CD14-positive monocyte (primary cell): ENCODE results near the gene LMNTD2. TPM values are rescaled to one million over a fixed set of nuclear protein-coding genes. Genes with fewer than 3 reads are reported as not detected.

Experiments used
- DNase-seq, 3 donors: peaks; one replicate each; pipeline ENCODE4 v3.0.0-alpha.2; 2011 to 2022
- H2AFZ ChIP-seq: 2 replicates; pipeline ENCODE4 v1.6.0; 2012; ENCODE audit warnings: mild to moderate bottlenecking, low read depth, low read length, inconsistent platforms; ENCODE audit not compliant: insufficient read depth, poor library complexity, severe bottlenecking
- H3K27ac ChIP-seq, 2 donors: 1 replicate in 1 of 2; 2 replicates in 1 of 2; pipeline ENCODE4 v1.5.1; 2012 to 2013; ENCODE audit warnings: low read length in 2 of 2, control low read depth in 1 of 2, inconsistent platforms in 1 of 2, low read depth in 1 of 2, mild to moderate bottlenecking in 1 of 2
- H3K27me3 ChIP-seq, 2 donors: one replicate each; pipeline versions ENCODE4 v1.6.0 to v1.6.1; 2011 to 2013; ENCODE audit warnings: low read length in 2 of 2; ENCODE audit not compliant: control insufficient read depth in 2 of 2, insufficient read depth in 2 of 2
- H3K36me3 ChIP-seq, 2 donors: replicated peaks in 1 of 2; 1 replicate in 1 of 2; 2 replicates in 1 of 2; pipeline versions ENCODE4 v1.5.1 to v1.6.1; 2012 to 2013; ENCODE audit warnings: low read length in 2 of 2, control low read depth in 1 of 2, inconsistent platforms in 1 of 2, mild to moderate bottlenecking in 1 of 2; ENCODE audit not compliant: insufficient read depth in 2 of 2, control insufficient read depth in 1 of 2
- H3K4me1 ChIP-seq, 2 donors: 1 replicate in 1 of 2; 2 replicates in 1 of 2; pipeline versions ENCODE4 v1.5.1 to v1.6.1; 2012 to 2013; ENCODE audit warnings: low read length in 2 of 2, control low read depth in 1 of 2, inconsistent platforms in 1 of 2, mild to moderate bottlenecking in 1 of 2, moderate library complexity in 1 of 2; ENCODE audit not compliant: insufficient read depth in 2 of 2, control insufficient read depth in 1 of 2
- H3K4me2 ChIP-seq: replicated peaks from 2 replicates; pipeline ENCODE3; 2012; ENCODE audit warnings: low read length, moderate library complexity, mild to moderate bottlenecking; ENCODE audit not compliant: poor library complexity, severe bottlenecking; ENCODE audit errors: extremely low read depth
- H3K4me3 ChIP-seq, 3 experiments: fragments of 200-600 bp in 1 of 3; sonication (generic) in 1 of 3; replicated peaks in 1 of 3; 1 replicate in 2 of 3; 2 replicates in 1 of 3; pipeline ENCODE4 v1.5.1; 2011 to 2013; ENCODE audit warnings: low read length in 3 of 3, mild to moderate bottlenecking in 3 of 3, control low read depth in 2 of 3, low read depth in 2 of 3, inconsistent platforms in 1 of 3, moderate library complexity in 1 of 3
- H3K79me2 ChIP-seq: 2 replicates; pipeline ENCODE4 v1.6.0; 2012; ENCODE audit warnings: mild to moderate bottlenecking, control low read depth, inconsistent platforms, low read length, moderate library complexity; ENCODE audit not compliant: insufficient read depth
- H3K9ac ChIP-seq: 2 replicates; pipeline ENCODE4 v1.6.0; 2017; ENCODE audit warnings: low read length, mild to moderate bottlenecking; ENCODE audit not compliant: insufficient read depth, poor library complexity, severe bottlenecking
- H3K9me3 ChIP-seq, 2 donors: replicated peaks in 1 of 2; 1 replicate in 1 of 2; 2 replicates in 1 of 2; pipeline versions ENCODE4 v1.5.1 to v1.6.1; 2012 to 2013; ENCODE audit warnings: low read length in 2 of 2, control low read depth in 1 of 2; ENCODE audit not compliant: control insufficient read depth in 1 of 2, insufficient read depth in 1 of 2
- H4K20me1 ChIP-seq: 2 replicates; pipeline ENCODE4 v1.6.0; 2012; ENCODE audit warnings: mild to moderate bottlenecking, low read length, control low read depth, moderate library complexity; ENCODE audit not compliant: insufficient read depth
- H3K27ac Mint-ChIP-seq, 7 donors: one replicate each; pipeline ENCODE4 v1.8.0; 2020; ENCODE audit warnings: mild to moderate bottlenecking in 7 of 7, mixed read lengths in 7 of 7, moderate library complexity in 6 of 7, inconsistent platforms in 2 of 7
- H3K27me3 Mint-ChIP-seq, 3 donors: one replicate each; pipeline ENCODE4 v1.8.0; 2021 to 2022; ENCODE audit warnings: low read depth in 3 of 3, mild to moderate bottlenecking in 3 of 3, mixed read lengths in 3 of 3, moderate library complexity in 3 of 3, inconsistent platforms in 1 of 3
- H3K36me3 Mint-ChIP-seq, 2 donors: one replicate each; pipeline ENCODE4 v1.8.0; 2020; ENCODE audit warnings: mixed read lengths in 2 of 2, inconsistent platforms in 1 of 2, mild to moderate bottlenecking in 1 of 2
- H3K4me1 Mint-ChIP-seq: one replicate; pipeline ENCODE4 v1.8.0; 2020; ENCODE audit warnings: mild to moderate bottlenecking, mixed read lengths
- H3K4me3 Mint-ChIP-seq, 2 donors: one replicate each; pipeline ENCODE4 v1.8.0; 2020; ENCODE audit warnings: mild to moderate bottlenecking in 2 of 2, mixed read lengths in 2 of 2, moderate library complexity in 1 of 2
- H3K9me3 Mint-ChIP-seq, 7 donors: one replicate each; pipeline ENCODE4 v1.8.0; 2020 to 2022; ENCODE audit warnings: mixed read lengths in 7 of 7, mild to moderate bottlenecking in 6 of 7, moderate library complexity in 6 of 7, inconsistent platforms in 2 of 7
- CTCF ChIP-seq: fragments of 200-600 bp; IDR thresholded peaks from one replicate; pipeline ENCODE4 v1.8.0; 2022; ENCODE audit warnings: antibody characterized with exemption, mild to moderate bottlenecking
- WGBS: methylation state at CpG from one replicate; pipeline ENCODE4 v1.1.5; 2013; ENCODE audit warnings: missing lambda C conversion rate; ENCODE audit not compliant: insufficient coverage; 5-methylcytosine and 5-hydroxymethylcytosine counted together
- intact Hi-C, 2 donors: fragments of 100-400 bp; cut with micrococcal nuclease; formaldehyde crosslinking; loops; one replicate each; pipeline versions ENCODE4 v1.15.0 to v1.15.1; 2023
- polyA plus RNA-seq, 3 donors: library from polyadenylated mRNA; depleted of rRNA in 1 of 3; unstranded in 2 of 3; stranded (reverse) in 1 of 3; fragments of 300-500 nt in 2 of 3; fragments of >200 nt in 1 of 3; fragmentation: Illumina TruSeq in 2 of 3; gene quantifications; 1 replicate in 2 of 3; 2 replicates in 1 of 3; pipeline ENCODE4 v1.2.3, GENCODE V29; 2012 to 2021

The LMNTD2 gene
- polyA plus RNA-seq, 3 donors = 0.67 to 10.6 (median 1.2) TPM

GRCh38 chr11:589798-590197, 29.3 kb upstream of the LMNTD2 start:
- H2AFZ ChIP-seq = no peak overlapping the region
- peak overlapping the region in 1 of 2 donors; percentile 82 for H3K27ac ChIP-seq
- peaks cover 27% of the 10 kb centered on the region for H3K79me2 ChIP-seq
- H3K27me3 ChIP-seq = no peaks in the 10 kb centered on the region
- peak overlapping the region in 1 of 7 donors; percentile 97 for H3K27ac Mint-ChIP-seq
- intact Hi-C loops = no loop called here
- H3K36me3 ChIP-seq = peaks cover 61 to 86% of the 10 kb centered on the region in 2 donors
- H3K4me1 ChIP-seq = peaks cover 23 to 24% of the 10 kb centered on the region in 2 donors
- peaks cover 0 to 2% (median 0%) of the 10 kb centered on the region in 3 donors for H3K27me3 Mint-ChIP-seq
- H3K9me3 Mint-ChIP-seq = no peaks in the 10 kb centered on the region
- no peak overlapping the region for H3K4me3 Mint-ChIP-seq
- peaks cover 64% of the 10 kb centered on the region for H4K20me1 ChIP-seq
- TF ChIP-seq CTCF = no peak
- H3K4me2 ChIP-seq = no peak overlapping the region
- H3K36me3 Mint-ChIP-seq = peaks cover 74 to 85% of the 10 kb centered on the region in 2 donors
- H3K4me1 Mint-ChIP-seq = peaks cover 25% of the 10 kb centered on the region
- no peaks in the 10 kb centered on the region for H3K9me3 ChIP-seq
- no peak overlapping the region for H3K9ac ChIP-seq
- 95% methylated on average over 26 of the region's 26 CpGs for WGBS
- H3K4me3 ChIP-seq = no peak overlapping the region
- DNase-seq = no peak

GRCh38 chr11:587978-588380, 27.4 kb upstream of the LMNTD2 start:
- peak overlapping the region; percentile 74 to 82 for H3K27ac ChIP-seq
- Mint-ChIP-seq H3K4me3 (peak overlapping the region in 1 of 2 donors; percentile 71), H3K27me3 (peaks cover 0 to 2% (median 0%) of the 10 kb centered on the region in 3 donors), H3K36me3 (peaks cover 70 to 87% of the 10 kb centered on the region in 2 donors), H3K9me3 (no peaks in the 10 kb centered on the region), H3K4me1 (peaks cover 25% of the 10 kb centered on the region), H3K27ac (peak overlapping the region; percentile 94 to 97 (median 95))
- no peak overlapping the region for H3K9ac ChIP-seq
- H3K27me3 ChIP-seq = no peaks in the 10 kb centered on the region
- no peaks in the 10 kb centered on the region for H3K9me3 ChIP-seq
- H3K4me3 ChIP-seq = peak overlapping the region in 1 of 3 experiments; percentile 28
- H3K36me3 ChIP-seq = peaks cover 57 to 82% of the 10 kb centered on the region in 2 donors
- H3K79me2 ChIP-seq = peaks cover 42% of the 10 kb centered on the region
- no peak for TF ChIP-seq CTCF
- intact Hi-C loops = no loop called here
- WGBS = 0% methylated on average over 5 of the region's 6 CpGs
- peak; percentile 94 to 99 (median 96) for DNase-seq
- H3K4me1 ChIP-seq = peaks cover 23 to 24% of the 10 kb centered on the region in 2 donors
- peak overlapping the region; percentile 22 for H3K4me2 ChIP-seq
- peaks cover 66% of the 10 kb centered on the region for H4K20me1 ChIP-seq
- peak overlapping the region; percentile 35 for H2AFZ ChIP-seq
